Body of pancreas (tissue), 4 donors: Measurements from ENCODE around the gene NRCAM. TPM values are rescaled to one million over a fixed set of nuclear protein-coding genes. Genes with fewer than 3 reads are reported as not detected.

Experiments
- ATAC-seq: fragments of 150-250 bp; one replicate; pipeline ENCODE4 v1.9.1; 2016
- DNase-seq, 4 donors: peaks; one replicate each; pipeline ENCODE4 v3.0.0-alpha.2; 2019
- H3K27ac ChIP-seq, 4 donors: fragments of 200-600 bp; sonication (generic); 1 replicate in 3 of 4; 2 replicates in 1 of 4; pipeline versions ENCODE4 v1.5.1 to v1.6.1; 2016 to 2019; ENCODE audit warnings: mild to moderate bottlenecking in 1 of 4, mixed read lengths in 1 of 4, moderate library complexity in 1 of 4
- H3K27me3 ChIP-seq, 2 donors: fragments of 200-600 bp; sonication (generic); one replicate each; pipeline ENCODE4 v1.6.0; 2016; ENCODE audit warnings: mild to moderate bottlenecking in 1 of 2
- H3K36me3 ChIP-seq, 2 donors: fragments of 200-600 bp; sonication (generic); replicated peaks in 1 of 2; 2 replicates each; pipeline ENCODE4 v1.5.1; 2016; ENCODE audit warnings: low read depth in 2 of 2; ENCODE audit not compliant: insufficient read depth in 1 of 2
- H3K4me1 ChIP-seq: fragments of 200-600 bp; sonication (generic); one replicate; pipeline ENCODE4 v1.6.0; 2016
- H3K4me3 ChIP-seq, 2 donors: fragments of 200-600 bp; sonication (generic); 1 replicate in 1 of 2; 2 replicates in 1 of 2; pipeline ENCODE4 v1.5.1; 2016 to 2019
- H3K9me3 ChIP-seq, 3 donors: fragments of 200-600 bp; sonication (generic); 1 replicate in 2 of 3; 2 replicates in 1 of 3; pipeline ENCODE4 v1.5.1; 2016
- CTCF ChIP-seq, 7 experiments: fragments of 450-650 bp in 4 of 7; fragments of 200-600 bp in 3 of 7; sonication (generic) in 3 of 7; IDR thresholded peaks; one replicate each; pipeline ENCODE4 v1.5.1; 2016 to 2019; ENCODE audit warnings: antibody characterized with exemption in 7 of 7
- POLR2A ChIP-seq, 3 donors: fragments of 450-650 bp; IDR thresholded peaks; one replicate each; pipeline ENCODE4 v1.6.1; 2016; ENCODE audit warnings: antibody characterized with exemption in 3 of 3, mild to moderate bottlenecking in 2 of 3
- WGBS, 2 donors: methylation state at CpG; one replicate each; pipeline ENCODE4 v1.1.5; 2017; 5-methylcytosine and 5-hydroxymethylcytosine counted together
- intact Hi-C: fragments of 100-400 bp; cut with DNase I; formaldehyde crosslinking; loops from one replicate; pipeline ENCODE4 v1.15.1; 2023
- total RNA-seq, 2 donors: library from RNA; depleted of rRNA; stranded (reverse); fragments of >200 nt; gene quantifications; one replicate each; pipeline ENCODE4 v1.1.0, GENCODE V29; 2016

NRCAM gene
- total RNA-seq, 2 donors from 2014 or later, result 39.4 to 49.8 TPM

DNA sequence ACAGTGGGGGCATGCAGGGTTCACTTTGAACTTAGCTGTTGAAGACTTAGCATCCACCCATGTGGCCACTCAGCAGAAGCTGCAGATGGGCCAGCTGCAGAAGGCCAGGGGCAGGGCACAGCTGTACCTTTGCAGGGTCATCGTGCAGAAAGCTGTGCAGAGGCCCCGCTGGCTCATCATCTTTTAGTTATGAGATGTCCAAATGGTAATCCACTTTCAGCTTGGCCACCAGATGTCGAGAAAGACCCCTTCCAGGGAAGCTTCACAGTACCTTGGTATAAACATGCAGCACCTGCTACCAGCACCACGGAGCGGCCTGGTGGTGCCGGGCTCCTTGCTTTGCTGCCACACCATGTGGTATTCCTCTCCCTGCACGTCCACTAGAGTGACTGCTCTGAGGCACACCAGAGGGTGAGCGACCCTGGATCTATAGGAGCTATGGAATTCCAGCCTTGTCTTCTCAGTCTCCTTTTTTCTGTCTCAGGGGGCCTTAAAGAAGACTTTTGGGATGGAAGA lies 251.9 kb downstream of the NRCAM start:
- TF ChIP-seq CTCF (IDR thresholded peaks at IDR 0.05), result no peak
- TF ChIP-seq POLR2A (IDR thresholded peaks at IDR 0.05), result no peak
- H3K27ac ChIP-seq, result no peak overlapping the region
- 91 to 100% methylated on average over 5 to 8 of the region's 8 CpGs for WGBS, 2 donors
- ATAC-seq (no peak), DNase-seq (no peak)
- H3K4me3 ChIP-seq, result no peak overlapping the region
- no peaks in the 10 kb centered on the region for H3K27me3 ChIP-seq
- H3K9me3 ChIP-seq, result no peaks in the 10 kb centered on the region
- intact Hi-C loops, result no loop called here
- no peaks in the 10 kb centered on the region for H3K36me3 ChIP-seq
- no peaks in the 10 kb centered on the region for H3K4me1 ChIP-seq

DNA sequence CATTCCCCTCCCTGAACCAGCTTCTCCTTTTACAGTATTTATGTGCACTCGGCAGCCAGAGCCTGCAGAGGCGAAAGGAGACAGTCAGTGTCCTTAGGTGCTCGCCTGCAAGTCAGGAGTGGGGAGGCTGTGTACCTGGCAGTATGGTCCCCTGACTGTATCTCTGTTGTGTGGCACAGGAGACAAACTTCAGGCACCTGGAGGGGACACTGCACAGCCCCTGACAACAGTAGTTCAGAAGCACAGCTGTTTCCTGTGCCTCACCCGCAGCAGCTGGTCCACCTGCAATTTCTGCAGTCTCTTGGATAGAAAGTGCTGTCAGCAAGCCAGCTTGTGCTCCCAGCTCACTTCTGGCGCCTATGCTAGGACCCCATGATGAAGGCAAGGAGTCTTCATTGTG lies 252.7 kb downstream of the NRCAM start:
- H3K9me3 ChIP-seq, result no peaks in the 10 kb centered on the region

GRCh38 chr7:108202743-108203142 lies 253.5 kb downstream of the NRCAM start:
- intact Hi-C loops, result no loop called here
- Histone ChIP-seq H3K27me3 (no peaks in the 10 kb centered on the region), H3K27ac (no peak overlapping the region), H3K4me3 (no peak overlapping the region), H3K36me3 (no peaks in the 10 kb centered on the region), H3K9me3 (no peaks in the 10 kb centered on the region), H3K4me1 (no peaks in the 10 kb centered on the region)
- TF ChIP-seq CTCF (IDR thresholded peaks at IDR 0.05) (no peak), POLR2A (IDR thresholded peaks at IDR 0.05) (no peak)
- no peak for DNase-seq
- no peak for ATAC-seq
- 65 to 76% methylated on average over 4 of the region's 4 CpGs for WGBS, 2 donors

More for the DNA sequence above, 252.7 kb downstream of the NRCAM start:
- ATAC-seq, result no peak
- no peak for DNase-seq
- H3K36me3 ChIP-seq, result no peaks in the 10 kb centered on the region
- WGBS, 2 donors, result 81 to 85% methylated on average over 5 of the region's 5 CpGs
- intact Hi-C loops, result no loop called here
- H3K27ac ChIP-seq, result no peak overlapping the region
- H3K4me1 ChIP-seq, result no peaks in the 10 kb centered on the region
- H3K27me3 ChIP-seq, result no peaks in the 10 kb centered on the region
- no peak overlapping the region for H3K4me3 ChIP-seq
- no peak for TF ChIP-seq POLR2A (IDR thresholded peaks at IDR 0.05)
- TF ChIP-seq CTCF (IDR thresholded peaks at IDR 0.05), result no peak

GRCh38 chr7:108201766-108202165 lies 254.5 kb downstream of the NRCAM start:
- WGBS, 2 donors, result 82 to 83% methylated on average over 2 of the region's 2 CpGs
- H3K27me3 ChIP-seq, result no peaks in the 10 kb centered on the region
- no peak overlapping the region for H3K4me3 ChIP-seq
- DNase-seq (no peak), ATAC-seq (no peak)
- H3K4me1 ChIP-seq, result no peaks in the 10 kb centered on the region
- TF ChIP-seq POLR2A (IDR thresholded peaks at IDR 0.05) (no peak), CTCF (IDR thresholded peaks at IDR 0.05) (no peak)
- no peaks in the 10 kb centered on the region for H3K36me3 ChIP-seq
- H3K9me3 ChIP-seq, result no peaks in the 10 kb centered on the region
- intact Hi-C loops, result no loop called here
- no peak overlapping the region for H3K27ac ChIP-seq

DNA sequence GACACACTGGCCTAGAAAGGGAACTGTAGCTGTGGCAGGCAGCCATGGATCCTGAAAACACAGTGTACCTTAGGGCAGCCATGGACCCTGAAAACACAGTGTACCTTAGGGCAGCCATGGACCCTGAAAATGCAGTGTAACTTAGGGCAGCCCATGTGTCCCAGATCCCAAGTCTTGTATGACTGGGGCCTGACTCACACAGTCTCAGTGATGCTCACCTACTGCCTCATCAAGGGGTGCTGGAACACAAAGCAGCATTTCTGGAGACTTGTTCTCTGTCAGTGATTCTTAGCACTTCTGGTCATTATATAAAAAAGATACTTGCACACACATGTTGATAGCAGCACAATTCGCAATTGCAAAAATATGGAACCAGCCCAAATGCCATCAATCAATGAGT lies 255.9 kb downstream of the NRCAM start:
- Histone ChIP-seq H3K27ac (no peak overlapping the region), H3K36me3 (no peaks in the 10 kb centered on the region), H3K27me3 (no peaks in the 10 kb centered on the region), H3K9me3 (no peaks in the 10 kb centered on the region), H3K4me1 (no peaks in the 10 kb centered on the region), H3K4me3 (no peak overlapping the region)
- ATAC-seq (no peak), DNase-seq (no peak)
- 63 to 75% methylated on average over 1 of the region's 1 CpG for WGBS, 2 donors
- TF ChIP-seq CTCF (IDR thresholded peaks at IDR 0.05) (no peak), POLR2A (IDR thresholded peaks at IDR 0.05) (no peak)
- intact Hi-C loops, result no loop called here
